ENCODE measurements around the gene WFDC12.

GRCh38 chr20:45085289-45085688 is 39.0 kb downstream of the WFDC12 start:
- no peak for TF ChIP-seq CTCF (optimal IDR thresholded peaks at IDR 0.05 in 1 of 3, IDR thresholded peaks at IDR 0.05 in 1 of 3, conservative IDR thresholded peaks at IDR 0.05 in 1 of 3; ENCODE audit: extremely low read depth in 1 of 3, insufficient read depth in 2 of 3, low read length in 3 of 3)
- TF ChIP-seq EZH2 (IDR thresholded peaks at IDR 0.05; ENCODE audit: low read length) = no peak

Measured in keratinocyte (primary cell).